Measurements from ENCODE around the gene LCA5.
"Not testable (repeated sequence)": the region's sequence is repeated elsewhere in the genome, so short reads cannot be mapped to it uniquely, and the experiment has no call there.

LCA5 gene

GRCh38 chr6:79536954-79537747 lies at the start of gene LCA5:
Gene LCA5 (minus strand): TSS chr6:79537430. CDS start chr6:79518894, 18,536 bp downstream.
- peak; percentile 55 to 60 for DNase-seq (ENCODE audit: low read depth in 1 of 2, low spot score in 1 of 2)

DNA sequence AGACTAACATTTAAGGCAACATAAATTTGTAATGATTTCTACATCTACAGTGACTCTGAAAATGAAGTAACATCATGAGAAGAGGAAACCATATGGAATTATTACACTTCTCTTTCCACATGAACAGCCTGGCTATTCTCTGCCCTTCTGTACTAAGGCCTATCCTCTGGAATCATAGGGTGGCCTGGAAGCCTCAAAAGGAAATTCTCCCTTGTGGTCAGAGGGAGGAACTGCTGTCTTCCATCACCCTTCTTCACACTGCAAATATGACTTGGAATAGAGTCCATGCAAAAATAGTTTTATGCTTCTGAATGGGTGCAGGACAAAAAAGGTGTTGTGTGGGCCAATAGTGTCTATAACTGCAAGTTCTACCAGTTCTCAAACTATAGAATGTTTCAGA lies 49.3 kb upstream of the LCA5 start:
- DNase-seq (ENCODE audit: low read depth in 1 of 2, low spot score in 1 of 2), result no peak

GRCh38 chr6:79584332-79584731 lies 47.1 kb upstream of the LCA5 start:
- DNase-seq (ENCODE audit: low read depth in 1 of 2, low spot score in 1 of 2), result no peak

- DNase-seq (ENCODE audit: low read depth in 1 of 2, low spot score in 1 of 2), result not testable (repeated sequence)
Observed at GRCh38 chr6:79577926-79578325, 40.7 kb upstream of the LCA5 start.

DNA sequence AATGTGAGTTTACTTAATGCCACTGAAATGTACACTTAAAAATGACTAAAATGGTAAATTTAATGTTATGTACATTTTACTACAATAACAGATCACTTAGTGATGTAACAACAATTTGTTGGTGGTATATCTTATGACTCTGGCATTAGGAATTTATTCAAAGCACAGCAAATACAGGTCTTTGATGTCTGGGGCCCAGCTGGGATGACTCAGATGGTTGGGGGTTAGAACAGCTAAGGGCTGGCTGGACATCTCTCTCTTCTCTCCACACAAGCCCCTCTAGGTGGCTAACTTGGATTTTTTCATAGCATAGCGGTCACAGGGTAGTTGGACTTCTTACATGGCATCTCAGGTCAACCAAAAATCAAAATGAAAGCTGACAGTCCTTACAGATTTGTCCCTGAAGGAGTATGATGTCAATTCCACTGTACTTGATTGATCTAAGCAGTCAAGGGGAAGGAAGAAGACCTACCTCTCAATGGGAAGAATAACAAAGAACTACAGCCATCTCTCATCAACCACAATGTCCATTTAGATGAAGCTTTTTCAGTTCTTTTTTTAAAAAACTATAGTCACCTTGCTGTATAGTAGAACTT lies 37.5 kb upstream of the LCA5 start:
- DNase-seq (ENCODE audit: low read depth in 1 of 2, low spot score in 1 of 2), result no peak

GRCh38 chr6:79574174-79574573 lies 36.9 kb upstream of the LCA5 start:
- DNase-seq (ENCODE audit: low read depth in 1 of 2, low spot score in 1 of 2), result no peak

DNA sequence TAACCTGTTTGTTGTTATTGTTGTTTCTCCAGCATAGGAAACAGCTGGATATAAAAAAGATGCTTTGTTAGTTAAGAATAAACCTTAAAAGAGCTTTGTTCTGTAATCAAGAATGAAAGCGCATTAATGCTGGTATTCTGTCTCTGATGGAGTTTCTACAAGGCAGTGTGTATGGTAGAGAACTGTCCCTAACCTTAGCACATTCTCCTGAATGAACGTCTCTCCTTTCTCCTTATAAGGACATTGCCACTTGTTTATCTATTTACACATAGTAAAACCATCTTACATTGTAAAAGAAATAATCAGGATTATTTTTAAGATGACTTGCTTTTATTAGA lies 33.8 kb upstream of the LCA5 start:
- DNase-seq (ENCODE audit: low read depth in 1 of 2, low spot score in 1 of 2), result no peak

- DNase-seq (ENCODE audit: low read depth in 1 of 2, low spot score in 1 of 2), result no peak
Observed at GRCh38 chr6:79570129-79571029, 33.1 kb upstream of the LCA5 start.

GRCh38 chr6:79568996-79569395 lies 31.8 kb upstream of the LCA5 start:
- no peak for DNase-seq (ENCODE audit: low read depth in 1 of 2, low spot score in 1 of 2)

- DNase-seq (ENCODE audit: low read depth in 1 of 2, low spot score in 1 of 2), result no peak
Observed at GRCh38 chr6:79564636-79565035, 27.4 kb upstream of the LCA5 start.

- DNase-seq (ENCODE audit: low read depth in 1 of 2, low spot score in 1 of 2), result no peak
Observed at GRCh38 chr6:79559706-79560105, 22.5 kb upstream of the LCA5 start.

DNA sequence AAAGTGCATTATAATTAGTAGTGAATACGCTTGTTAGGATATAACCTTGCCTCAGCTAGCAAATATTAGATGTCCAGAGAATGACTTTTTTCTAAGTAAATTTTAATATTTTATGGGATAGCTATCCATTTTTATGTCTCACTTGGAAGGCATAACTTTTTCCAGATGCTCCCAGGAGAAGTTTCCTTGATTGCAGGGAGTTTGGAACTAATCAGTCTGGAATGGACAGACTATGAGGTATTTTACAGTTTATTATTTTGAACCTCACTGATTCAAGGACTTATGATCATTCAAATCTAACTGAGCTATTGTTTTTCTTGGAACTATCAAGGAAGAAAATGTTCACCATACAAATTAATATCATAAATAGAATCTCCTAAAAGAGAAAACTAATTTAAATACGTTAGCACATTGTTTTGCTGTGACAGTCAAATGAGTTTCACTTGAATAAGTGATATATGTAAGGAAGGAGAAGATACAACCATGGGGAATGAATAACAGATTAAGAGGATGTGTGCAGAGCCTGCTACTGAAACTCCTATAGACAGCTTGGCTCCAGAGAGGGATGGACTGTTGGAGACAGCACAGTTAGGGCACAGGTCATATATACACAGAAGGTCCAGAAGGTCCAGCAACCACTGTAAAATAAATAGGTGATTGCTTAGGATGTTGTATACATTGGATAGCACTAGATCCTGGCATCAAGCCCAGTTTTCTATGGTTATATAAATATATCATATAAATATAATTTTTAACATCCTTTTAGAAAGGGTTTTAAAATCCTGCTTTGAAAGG lies 20.6 kb upstream of the LCA5 start:
- no peak for DNase-seq (ENCODE audit: low read depth in 1 of 2, low spot score in 1 of 2)

DNA sequence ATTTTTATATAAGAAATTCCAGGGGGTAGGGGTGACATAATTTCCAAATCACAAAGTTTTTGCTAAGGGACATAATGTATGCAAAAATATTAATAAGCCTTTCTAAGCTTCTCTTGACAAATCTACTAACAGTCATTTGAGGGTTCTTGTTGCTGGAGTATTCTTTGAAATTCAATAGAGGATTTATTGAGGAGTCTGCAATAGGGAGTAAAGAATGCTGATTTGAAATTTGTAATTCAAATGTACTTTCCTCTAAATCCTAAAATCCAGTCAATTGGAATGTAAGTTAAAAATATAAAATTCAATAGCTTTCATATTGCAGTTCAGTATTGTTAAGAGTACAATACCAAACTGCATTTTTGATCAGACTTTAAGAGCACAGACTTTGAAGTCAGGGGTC lies 17.1 kb upstream of the LCA5 start:
- DNase-seq (ENCODE audit: low read depth in 1 of 2, low spot score in 1 of 2), result no peak

DNA sequence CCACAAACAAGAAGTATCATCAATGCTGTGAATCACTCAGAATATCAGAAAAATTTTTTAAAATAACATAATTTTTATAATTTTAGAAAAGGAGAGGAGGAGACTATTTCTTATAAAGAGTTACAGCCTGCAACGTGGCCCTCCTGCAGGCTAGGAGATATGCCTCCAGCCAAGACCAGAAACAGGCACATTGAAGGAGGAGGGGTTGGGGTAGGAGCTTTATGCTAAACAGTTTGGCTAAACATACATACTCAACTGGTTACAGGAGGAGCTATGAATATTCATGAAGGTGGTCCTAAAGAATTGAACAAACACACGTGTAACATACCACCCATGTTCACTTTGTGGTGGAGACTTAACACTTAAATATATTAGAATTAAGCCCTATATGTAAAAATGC lies 14.2 kb upstream of the LCA5 start:
- no peak for DNase-seq (ENCODE audit: low read depth in 1 of 2, low spot score in 1 of 2)

GRCh38 chr6:79548304-79548703 lies 11.1 kb upstream of the LCA5 start:
- no peak for DNase-seq (ENCODE audit: low read depth in 1 of 2, low spot score in 1 of 2)

- no peak for DNase-seq (ENCODE audit: low read depth in 1 of 2, low spot score in 1 of 2)
Observed at GRCh38 chr6:79546186-79546585, 9.0 kb upstream of the LCA5 start.

GRCh38 chr6:79544939-79545450 lies 7.8 kb upstream of the LCA5 start:
- no peak for DNase-seq (ENCODE audit: low read depth in 1 of 2, low spot score in 1 of 2)

DNA sequence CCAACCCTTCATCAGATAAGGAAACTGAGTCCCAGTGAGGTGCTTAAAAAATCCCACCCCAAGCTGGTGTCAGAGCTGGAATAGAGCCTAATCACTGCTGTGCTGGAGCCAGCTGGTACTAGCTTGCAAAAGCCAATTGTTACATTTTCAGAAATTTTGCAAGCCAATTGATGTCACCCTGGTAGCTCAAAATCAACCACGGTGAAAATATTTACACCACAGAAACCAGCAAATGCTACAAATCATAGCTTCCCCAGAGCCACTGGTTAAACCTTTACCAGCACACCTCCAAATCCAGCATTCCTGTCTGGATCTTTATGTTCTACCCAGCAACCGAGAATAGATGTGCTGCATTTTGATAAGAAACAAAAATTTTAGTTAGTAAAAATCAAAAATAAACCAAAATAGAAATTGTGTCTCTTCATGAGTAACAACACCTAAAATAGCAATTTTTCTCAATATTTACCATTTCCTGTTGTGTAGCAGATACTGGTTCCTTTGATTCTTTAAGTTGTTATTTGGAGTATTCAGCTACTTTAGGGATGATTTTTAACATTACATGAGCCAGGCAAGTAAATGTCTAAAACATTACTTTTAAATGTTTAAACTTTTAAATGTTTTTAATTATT lies 7.2 kb upstream of the LCA5 start:
- DNase-seq (ENCODE audit: low read depth in 1 of 2, low spot score in 1 of 2), result no peak

- no peak for DNase-seq (ENCODE audit: low read depth in 1 of 2, low spot score in 1 of 2)
Observed at GRCh38 chr6:79543886-79544285, 6.7 kb upstream of the LCA5 start.

DNA sequence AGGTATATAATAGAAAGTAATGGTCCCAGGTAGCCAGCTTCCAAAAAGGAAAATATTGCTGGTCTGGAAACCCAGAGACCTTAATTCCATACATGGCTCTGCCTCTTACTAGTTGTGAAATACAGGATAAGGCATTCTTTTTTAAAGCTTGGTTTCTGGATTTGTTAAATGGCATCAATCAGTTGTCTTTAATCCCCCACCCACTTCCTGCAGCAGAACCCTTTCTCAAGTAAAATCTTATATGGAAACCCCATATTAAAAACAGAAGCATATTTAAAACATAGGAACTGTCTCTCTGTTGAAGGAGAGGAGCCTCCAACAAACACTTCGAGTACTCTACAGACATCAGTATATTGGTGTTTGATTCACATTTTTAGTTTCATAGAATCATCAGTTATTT lies 6.2 kb upstream of the LCA5 start:
- DNase-seq (ENCODE audit: low read depth in 1 of 2, low spot score in 1 of 2), result no peak

Data from stimulated activated CD4-positive, alpha-beta T cell treated with anti-CD3 and anti-CD28 coated beads, Interleukin-15, amount 100 ng/mL, for 1 hour (primary cell).